Measurements from ENCODE around the gene PDGFA. TPM values are rescaled to one million over a fixed set of nuclear protein-coding genes. Genes with fewer than 3 reads are reported as not detected.

PDGFA gene
- total RNA-seq, 1 experiment from 2014 or later: 129 TPM

GRCh38 chr7:543501-544337, 24.1 kb upstream of the PDGFA start:
- TF ChIP-seq JAZF1 (CRISPR knock-in tag; IDR thresholded peaks at IDR 0.05) (no peak), CDX4 (CRISPR knock-in tag; IDR thresholded peaks at IDR 0.05; ENCODE audit: borderline replicate concordance) (no peak)
- Mint-ChIP-seq H3K36me3 (peaks cover 4% of the 10 kb centered on the region), H3K27ac (peak overlapping the region; percentile 34; the same call in 1 of the 2 replicates), H3K27me3 (ENCODE audit: low read depth) (no peaks in the 10 kb centered on the region; the same call in 1 of the 2 replicates), H3K9me3 (peaks cover 9% of the 10 kb centered on the region), H3K4me1 (peaks cover 5% of the 10 kb centered on the region), H3K4me3 (no peak overlapping the region)
- no peak for ATAC-seq
- DNase-seq (ENCODE audit: low spot score): no peak
- POLR2A ChIA-PET: no interaction called here
- CTCF ChIA-PET: interaction anchor here (1.3 kb wide), 2 partner anchors 212 to 273 kb away, joined by 3 read pairs; no protein-coding TSS in a partner anchor

GRCh38 chr7:542713-543500, 23.3 kb upstream of the PDGFA start:
- H3K9me3 Mint-ChIP-seq: peaks cover 9% of the 10 kb centered on the region
- TF ChIP-seq ZNF396 (CRISPR knock-in tag; IDR thresholded peaks at IDR 0.05; ENCODE audit: borderline replicate concordance): no peak
- TF ChIP-seq, protein P1, sequence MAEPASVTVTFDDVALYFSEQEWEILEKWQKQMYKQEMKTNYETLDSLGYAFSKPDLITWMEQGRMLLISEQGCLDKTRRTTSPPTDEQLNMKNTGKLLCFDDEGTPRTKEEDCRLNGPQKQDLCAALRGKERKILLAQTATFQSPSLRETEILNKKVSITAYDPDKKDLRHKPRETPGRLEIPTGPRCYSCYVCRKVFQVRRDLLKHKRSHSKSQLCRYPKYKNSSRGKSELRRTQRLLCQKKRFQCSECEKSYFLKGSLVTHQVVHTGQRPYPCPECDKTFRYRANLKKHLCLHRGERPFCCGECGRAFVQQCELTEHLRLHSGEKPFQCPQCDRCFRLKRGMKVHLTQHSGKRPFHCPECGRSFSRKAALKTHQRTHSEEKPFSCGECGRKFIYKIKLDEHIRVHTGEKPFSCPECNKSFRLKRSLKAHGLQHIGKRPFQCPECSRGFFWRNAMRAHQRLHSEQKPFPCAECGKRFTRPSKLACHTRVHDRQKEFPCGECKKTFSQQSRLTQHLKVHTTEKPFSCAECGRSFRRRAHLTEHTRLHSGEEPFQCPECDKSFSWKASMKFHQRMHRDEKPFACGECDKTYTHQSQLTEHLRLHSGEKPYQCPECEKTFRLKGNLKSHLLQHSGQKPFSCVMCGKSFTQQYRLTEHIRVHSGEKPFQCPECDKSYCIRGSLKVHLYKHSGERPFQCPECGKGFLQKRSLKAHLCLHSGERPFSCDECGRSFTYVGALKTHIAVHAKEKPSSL (CRISPR knock-in tag; conservative IDR thresholded peaks at IDR 0.05): no peak
- TF ChIP-seq JUN (CRISPR knock-in tag; IDR thresholded peaks at IDR 0.05): no peak
- no peak for TF ChIP-seq MXD4 (CRISPR knock-in tag; IDR thresholded peaks at IDR 0.05; ENCODE audit: borderline replicate concordance)
- TF ChIP-seq, protein P2, sequence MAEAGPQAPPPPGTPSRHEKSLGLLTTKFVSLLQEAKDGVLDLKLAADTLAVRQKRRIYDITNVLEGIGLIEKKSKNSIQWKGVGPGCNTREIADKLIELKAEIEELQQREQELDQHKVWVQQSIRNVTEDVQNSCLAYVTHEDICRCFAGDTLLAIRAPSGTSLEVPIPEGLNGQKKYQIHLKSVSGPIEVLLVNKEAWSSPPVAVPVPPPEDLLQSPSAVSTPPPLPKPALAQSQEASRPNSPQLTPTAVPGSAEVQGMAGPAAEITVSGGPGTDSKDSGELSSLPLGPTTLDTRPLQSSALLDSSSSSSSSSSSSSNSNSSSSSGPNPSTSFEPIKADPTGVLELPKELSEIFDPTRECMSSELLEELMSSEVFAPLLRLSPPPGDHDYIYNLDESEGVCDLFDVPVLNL (CRISPR knock-in tag; IDR thresholded peaks at IDR 0.05; ENCODE audit: borderline replicate concordance, low read depth): no peak
- TF ChIP-seq AFF4 (CRISPR knock-in tag; IDR thresholded peaks at IDR 0.05; ENCODE audit: borderline replicate concordance): no peak
- ChIA-PET CTCF (interaction anchor here (1.3 kb wide), 2 partner anchors 212 to 274 kb away, joined by 3 read pairs; no protein-coding TSS in a partner anchor), POLR2A (no interaction called here)
- DNase-seq (ENCODE audit: low spot score) (no peak), ATAC-seq (no peak)
- peaks cover 4% of the 10 kb centered on the region for H3K36me3 Mint-ChIP-seq
- H3K4me1 Mint-ChIP-seq: peaks cover 5% of the 10 kb centered on the region
- no peaks in the 10 kb centered on the region; the same call in 1 of the 2 replicates for H3K27me3 Mint-ChIP-seq (ENCODE audit: low read depth)
- H3K4me3 Mint-ChIP-seq: no peak overlapping the region
- peak overlapping the region; percentile 45 for H3K27ac Mint-ChIP-seq

DNA sequence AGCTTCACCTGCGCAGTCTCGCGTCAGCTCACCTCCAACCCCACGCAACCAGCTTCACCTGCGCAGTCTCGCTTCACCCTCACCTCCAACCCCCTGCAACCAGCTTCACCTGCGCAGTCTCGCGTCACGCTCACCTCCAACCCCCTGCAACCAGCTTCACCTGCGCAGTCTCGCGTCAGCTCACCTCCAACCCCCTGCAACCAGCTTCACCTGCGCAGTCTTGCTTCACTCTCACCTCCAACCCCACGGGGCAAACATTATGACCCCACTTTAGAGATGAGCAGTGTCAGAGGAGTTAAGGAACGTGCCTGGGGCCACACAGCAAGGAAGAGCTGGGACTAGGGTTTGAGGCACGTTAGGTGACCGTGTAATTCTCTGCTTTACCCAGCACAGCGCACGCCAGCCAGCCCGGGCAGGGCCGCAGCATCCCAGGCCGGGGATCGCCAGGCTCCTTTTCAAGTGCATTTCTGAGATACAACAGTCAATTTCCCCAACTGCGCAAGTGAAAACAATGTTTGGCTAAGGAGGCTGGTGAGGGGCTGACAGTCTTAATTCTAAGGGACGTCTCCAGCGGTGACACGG, 22.6 kb upstream of the PDGFA start:
- POLR2A ChIA-PET: no interaction called here
- Mint-ChIP-seq H3K4me1 (peaks cover 7% of the 10 kb centered on the region), H3K4me3 (no peak overlapping the region), H3K36me3 (peaks cover 4% of the 10 kb centered on the region), H3K27me3 (ENCODE audit: low read depth) (no peaks in the 10 kb centered on the region; the same call in 1 of the 2 replicates), H3K27ac (peak overlapping the region; percentile 45), H3K9me3 (peaks cover 9% of the 10 kb centered on the region)
- DNase-seq (ENCODE audit: low spot score): no peak
- TF ChIP-seq, protein P1 (CRISPR knock-in tag; conservative IDR thresholded peaks at IDR 0.05): no peak
- TF ChIP-seq ZNF121 (CRISPR knock-in tag; IDR thresholded peaks at IDR 0.05) (peak; percentile 75), TCF7 (CRISPR knock-in tag; IDR thresholded peaks at IDR 0.05; ENCODE audit: low read depth) (0 out of 2 replicates have a peak, but pooled peaks have one; percentile 30)
- ATAC-seq: no peak
- CTCF ChIA-PET: interaction anchor here (0.9 kb wide), 1 partner anchor 9 kb away, joined by 3 read pairs; no protein-coding TSS in a partner anchor
